Progenitor cell of endocrine pancreas (in vitro differentiated cells): ENCODE measurements around the gene SPECC1L. TPM values are rescaled to one million over a fixed set of nuclear protein-coding genes. Genes with fewer than 3 reads are reported as not detected.
A peak's percentile ranks its signal among the peaks of the same experiment; 100 is the strongest.
"Not testable (repeated sequence)": the region's sequence is repeated elsewhere in the genome, so short reads cannot be mapped to it uniquely, and the experiment has no call there.

ENCODE experiments used
- DNase-seq: peaks from one replicate; pipeline ENCODE4 v3.0.0; 2021; ENCODE audit warnings: low spot score; ENCODE audit not compliant: unreplicated experiment
- H3K27ac Mint-ChIP-seq: 2 replicates; pipeline ENCODE4 v1.8.0; 2021; ENCODE audit warnings: mild to moderate bottlenecking, moderate library complexity, mixed read lengths
- H3K27me3 Mint-ChIP-seq: 2 replicates; pipeline ENCODE4 v1.8.0; 2021; ENCODE audit warnings: mixed read lengths
- H3K36me3 Mint-ChIP-seq: 2 replicates; pipeline ENCODE4 v1.8.0; 2022; ENCODE audit warnings: mixed read lengths; ENCODE audit not compliant: insufficient read depth
- H3K4me1 Mint-ChIP-seq: 2 replicates; pipeline ENCODE4 v1.8.0; 2021; ENCODE audit warnings: low read depth, mixed read lengths
- H3K4me3 Mint-ChIP-seq: 2 replicates; pipeline ENCODE4 v1.8.0; 2021; ENCODE audit warnings: low read depth, mild to moderate bottlenecking, moderate library complexity, mixed read lengths
- H3K9me3 Mint-ChIP-seq: 2 replicates; pipeline ENCODE4 v1.8.0; 2021; ENCODE audit warnings: low read depth, mixed read lengths
- total RNA-seq: library from RNA; stranded (reverse); gene quantifications from 2 replicates; pipeline ENCODE4 v1.2.1, GENCODE V29; 2021
- TF ChIP-seq, protein P1 (sequence below): fragments of 200-600 bp; sonication (generic); IDR thresholded peaks from one replicate; pipeline ENCODE4 v1.5.0; 2021; ENCODE audit warnings: antibody characterized with exemption, mild to moderate bottlenecking; ENCODE audit not compliant: unreplicated experiment

The SPECC1L gene
- total RNA-seq, 1 donor from 2014 or later, result 96.9 TPM

- Mint-ChIP-seq H3K27me3 (no peaks in the 10 kb centered on the region), H3K27ac (peak overlapping the region; percentile 86), H3K4me1 (no peaks in the 10 kb centered on the region), H3K9me3 (no peaks in the 10 kb centered on the region), H3K4me3 (no peak overlapping the region), H3K36me3 (no peaks in the 10 kb centered on the region)
- no peak for DNase-seq
- TF ChIP-seq, protein P1, sequence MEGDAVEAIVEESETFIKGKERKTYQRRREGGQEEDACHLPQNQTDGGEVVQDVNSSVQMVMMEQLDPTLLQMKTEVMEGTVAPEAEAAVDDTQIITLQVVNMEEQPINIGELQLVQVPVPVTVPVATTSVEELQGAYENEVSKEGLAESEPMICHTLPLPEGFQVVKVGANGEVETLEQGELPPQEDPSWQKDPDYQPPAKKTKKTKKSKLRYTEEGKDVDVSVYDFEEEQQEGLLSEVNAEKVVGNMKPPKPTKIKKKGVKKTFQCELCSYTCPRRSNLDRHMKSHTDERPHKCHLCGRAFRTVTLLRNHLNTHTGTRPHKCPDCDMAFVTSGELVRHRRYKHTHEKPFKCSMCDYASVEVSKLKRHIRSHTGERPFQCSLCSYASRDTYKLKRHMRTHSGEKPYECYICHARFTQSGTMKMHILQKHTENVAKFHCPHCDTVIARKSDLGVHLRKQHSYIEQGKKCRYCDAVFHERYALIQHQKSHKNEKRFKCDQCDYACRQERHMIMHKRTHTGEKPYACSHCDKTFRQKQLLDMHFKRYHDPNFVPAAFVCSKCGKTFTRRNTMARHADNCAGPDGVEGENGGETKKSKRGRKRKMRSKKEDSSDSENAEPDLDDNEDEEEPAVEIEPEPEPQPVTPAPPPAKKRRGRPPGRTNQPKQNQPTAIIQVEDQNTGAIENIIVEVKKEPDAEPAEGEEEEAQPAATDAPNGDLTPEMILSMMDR, result no peak
Measured at GRCh38 chr22:24244144-24244787, 26.4 kb upstream of the SPECC1L start.

DNA sequence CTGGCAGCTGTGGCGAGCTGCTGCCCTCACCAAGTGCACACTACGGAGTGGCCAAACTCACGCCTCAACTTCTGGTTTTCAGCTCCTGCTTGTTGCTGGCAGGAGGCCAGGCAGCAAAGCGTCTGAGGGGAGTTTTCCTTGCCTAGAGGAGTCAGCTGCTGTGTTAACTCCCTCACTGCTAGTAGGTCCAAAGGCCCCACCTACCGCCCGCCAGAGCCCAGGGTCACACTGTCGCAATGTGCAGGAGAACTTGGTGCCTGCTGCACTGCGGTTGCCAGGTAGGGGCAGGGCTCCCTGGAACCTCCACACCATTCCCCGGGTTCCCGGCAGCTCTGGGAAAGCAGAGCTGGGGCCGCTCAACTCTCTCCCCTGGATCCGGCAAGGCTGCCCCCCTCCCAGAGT, 25.6 kb upstream of the SPECC1L start, which contains the start of gene GGT5:
Gene GGT5 (minus strand): TSS at position 53 of the 402 bp plus-strand sequence. CDS start 357 bp downstream, outside the sequence.
- H3K4me1 Mint-ChIP-seq, DNase-seq, H3K9me3 Mint-ChIP-seq, H3K4me3 Mint-ChIP-seq, H3K36me3 Mint-ChIP-seq, H3K27me3 Mint-ChIP-seq: not testable (repeated sequence)
- peak within 1 kb of the TSS; percentile 86 for H3K27ac Mint-ChIP-seq

DNA sequence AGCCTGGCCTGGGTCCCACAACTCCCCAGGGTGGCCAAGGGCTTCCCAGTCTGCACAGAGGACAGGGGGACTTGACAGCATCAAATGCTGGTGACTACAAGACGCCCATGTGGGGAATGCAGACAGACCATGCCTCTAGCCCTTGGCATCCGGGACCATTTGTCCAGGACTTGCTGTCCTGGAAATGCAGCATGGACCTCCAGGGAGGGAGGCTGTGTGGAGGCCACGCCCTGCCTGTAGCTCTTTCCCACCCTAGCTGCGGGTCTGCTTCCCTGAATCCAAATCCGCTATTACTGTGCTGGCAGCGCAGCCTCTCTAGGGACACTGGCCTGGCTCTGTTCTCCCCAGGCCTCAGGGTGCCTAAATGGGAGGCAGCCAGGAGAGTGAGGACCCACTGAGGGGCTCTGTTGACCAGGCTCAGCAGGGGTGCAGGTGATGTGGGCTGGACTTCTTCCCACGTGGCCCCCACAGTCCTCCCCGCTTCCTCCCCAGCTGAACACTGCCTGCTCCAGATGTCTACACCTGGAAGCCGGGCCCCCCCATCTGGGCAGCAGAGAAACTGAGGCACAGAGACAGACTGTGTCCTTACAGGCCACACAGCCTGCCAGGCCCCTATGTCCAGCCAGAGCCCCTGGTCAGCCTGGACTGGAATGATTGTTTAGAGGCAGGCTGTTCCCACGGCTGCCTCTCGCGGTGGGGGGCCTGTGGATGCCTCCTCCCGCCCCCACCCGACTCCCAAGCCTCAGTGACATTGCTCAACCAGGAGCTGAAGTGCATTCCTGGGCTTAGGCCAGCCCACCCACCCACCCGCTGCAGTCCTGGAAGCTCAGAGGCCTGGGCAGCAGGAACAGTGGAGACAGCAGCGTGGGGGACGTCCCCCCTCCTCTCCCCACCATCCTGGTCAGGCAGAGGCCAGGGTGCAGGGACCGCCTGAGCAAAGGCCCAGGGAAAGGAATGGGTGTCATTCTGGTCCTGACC, 24.8 kb upstream of the SPECC1L start:
- H3K36me3 Mint-ChIP-seq, DNase-seq, H3K9me3 Mint-ChIP-seq, H3K27ac Mint-ChIP-seq, H3K27me3 Mint-ChIP-seq, H3K4me1 Mint-ChIP-seq, H3K4me3 Mint-ChIP-seq: not testable (repeated sequence)

DNA sequence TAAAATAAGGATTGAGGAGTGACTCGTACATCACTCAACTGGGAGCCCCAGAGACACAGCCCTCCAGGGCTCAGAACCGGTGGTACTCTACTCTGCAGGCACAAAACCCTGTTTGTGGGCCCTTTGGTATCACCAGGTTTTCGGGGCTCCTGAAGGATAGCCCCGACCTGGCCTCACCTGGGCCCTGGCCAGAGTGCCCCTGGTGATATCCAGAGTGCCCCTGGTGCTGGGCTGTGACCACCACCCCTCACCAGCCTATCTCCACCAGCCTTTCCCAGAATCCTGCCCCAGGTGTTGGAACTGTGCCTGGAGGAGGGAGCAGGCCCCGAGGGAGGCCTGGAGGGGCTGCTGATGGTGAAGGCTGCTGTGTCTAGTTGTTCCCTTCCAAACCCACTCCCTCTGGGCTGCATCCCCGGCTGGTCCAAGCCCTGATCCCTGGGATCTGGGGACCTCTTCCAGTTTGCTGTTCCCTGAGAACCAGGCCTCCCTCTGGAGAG, 23.6 kb upstream of the SPECC1L start:
- no peak for DNase-seq
- H3K36me3 Mint-ChIP-seq, result no peaks in the 10 kb centered on the region
- no peaks in the 10 kb centered on the region for H3K4me1 Mint-ChIP-seq
- no peak overlapping the region for H3K27ac Mint-ChIP-seq
- no peaks in the 10 kb centered on the region for H3K27me3 Mint-ChIP-seq
- no peaks in the 10 kb centered on the region for H3K9me3 Mint-ChIP-seq
- H3K4me3 Mint-ChIP-seq, result no peak overlapping the region
- TF ChIP-seq, protein P1, result no peak

DNA sequence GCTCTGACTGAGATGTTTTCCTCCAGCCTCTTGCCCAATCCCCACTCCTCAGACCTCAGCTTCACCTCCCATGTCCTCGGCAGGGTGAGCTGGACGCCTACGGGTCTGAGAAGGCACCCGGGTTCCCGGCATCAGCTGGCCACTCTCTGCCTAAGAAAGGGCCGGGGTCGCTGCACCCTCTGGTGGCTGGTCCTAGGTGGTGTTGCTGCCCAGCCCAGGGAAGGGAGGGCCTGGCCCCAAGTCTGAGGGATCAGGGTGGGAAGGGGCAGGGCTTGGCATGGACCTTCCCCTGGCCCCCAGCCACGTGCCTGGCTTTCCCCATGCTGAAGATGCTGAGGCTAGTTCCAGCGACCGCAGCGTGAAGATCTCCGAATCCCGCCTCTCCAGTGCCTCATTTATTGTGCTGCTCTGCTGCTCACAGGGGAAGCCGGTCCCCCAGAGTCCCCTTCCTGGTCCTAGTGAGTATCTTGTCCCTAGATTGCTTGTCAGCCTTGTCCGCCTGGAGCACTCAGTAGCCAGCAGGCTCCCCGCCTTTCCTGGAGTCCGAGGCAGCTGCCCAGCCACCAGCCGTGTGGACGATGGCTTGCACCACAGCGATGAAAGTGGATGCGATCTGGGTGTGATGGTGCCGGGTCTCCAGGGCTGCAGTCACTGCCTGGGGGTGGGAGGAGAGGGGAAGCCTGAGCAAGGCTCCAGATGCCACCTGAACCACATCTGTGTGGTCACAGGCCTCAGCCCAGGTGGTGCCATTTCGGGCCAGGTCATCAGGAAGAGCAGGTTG, 22.9 kb upstream of the SPECC1L start:
- H3K36me3 Mint-ChIP-seq, result no peaks in the 10 kb centered on the region
- no peaks in the 10 kb centered on the region for H3K4me1 Mint-ChIP-seq
- H3K27me3 Mint-ChIP-seq, result no peaks in the 10 kb centered on the region
- DNase-seq, result peak; percentile 82
- H3K27ac Mint-ChIP-seq, result no peak overlapping the region
- H3K4me3 Mint-ChIP-seq, result no peak overlapping the region
- no peaks in the 10 kb centered on the region for H3K9me3 Mint-ChIP-seq
- TF ChIP-seq, protein P1, result peak; percentile 85

DNA sequence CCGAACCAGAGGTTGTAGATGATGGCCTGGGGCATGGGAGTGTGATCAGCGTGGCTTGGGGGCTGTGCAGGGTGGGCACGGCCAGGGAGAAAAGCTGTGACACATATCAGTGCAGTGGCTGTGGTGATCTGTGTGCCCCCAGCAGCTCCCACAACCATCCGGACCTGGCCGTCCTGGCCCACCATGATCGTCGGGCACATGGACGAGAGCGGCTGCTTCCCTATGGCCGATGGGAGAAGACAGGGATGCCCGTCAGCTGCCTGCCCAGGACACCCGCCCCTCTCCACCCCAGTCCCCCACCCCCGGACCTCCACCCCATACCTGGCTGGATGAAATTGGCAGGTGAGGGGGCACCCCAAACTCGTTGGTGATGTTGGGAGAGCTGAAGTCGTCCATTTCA, 22.0 kb upstream of the SPECC1L start:
- H3K27ac Mint-ChIP-seq, H3K36me3 Mint-ChIP-seq, H3K4me1 Mint-ChIP-seq, H3K4me3 Mint-ChIP-seq, DNase-seq, H3K27me3 Mint-ChIP-seq, H3K9me3 Mint-ChIP-seq: not testable (repeated sequence)

GRCh38 chr22:24249413-24249812, 21.2 kb upstream of the SPECC1L start:
- not testable (repeated sequence) for H3K36me3 Mint-ChIP-seq, H3K27me3 Mint-ChIP-seq, DNase-seq, H3K9me3 Mint-ChIP-seq, H3K4me1 Mint-ChIP-seq, H3K27ac Mint-ChIP-seq, H3K4me3 Mint-ChIP-seq

GRCh38 chr22:24251286-24251685, 19.3 kb upstream of the SPECC1L start:
- not testable (repeated sequence) for H3K27ac Mint-ChIP-seq, H3K27me3 Mint-ChIP-seq, H3K36me3 Mint-ChIP-seq, H3K4me1 Mint-ChIP-seq, H3K4me3 Mint-ChIP-seq, DNase-seq, H3K9me3 Mint-ChIP-seq

GRCh38 chr22:24253126-24253525, 17.5 kb upstream of the SPECC1L start:
- not testable (repeated sequence) for H3K27me3 Mint-ChIP-seq, H3K4me3 Mint-ChIP-seq, H3K27ac Mint-ChIP-seq, H3K36me3 Mint-ChIP-seq, DNase-seq, H3K9me3 Mint-ChIP-seq, H3K4me1 Mint-ChIP-seq
